Osteocyte (in vitro differentiated cells): ENCODE measurements around the gene RGS5. TPM values are rescaled to one million over a fixed set of nuclear protein-coding genes. Genes with fewer than 3 reads are reported as not detected.

ENCODE experiments used
- DNase-seq: peaks from one replicate; pipeline ENCODE4 v3.0.0; 2021; ENCODE audit warnings: mixed read lengths; ENCODE audit not compliant: unreplicated experiment; ENCODE audit errors: extremely low spot score
- H3K27ac Mint-ChIP-seq: one replicate; pipeline ENCODE4 v1.8.0; 2021; ENCODE audit warnings: mild to moderate bottlenecking, mixed read lengths; ENCODE audit not compliant: unreplicated experiment
- H3K27me3 Mint-ChIP-seq: one replicate; pipeline ENCODE4 v1.8.0; 2021; ENCODE audit warnings: mixed read lengths; ENCODE audit not compliant: unreplicated experiment
- H3K36me3 Mint-ChIP-seq: one replicate; pipeline ENCODE4 v1.8.0; 2021; ENCODE audit warnings: mixed read lengths; ENCODE audit not compliant: unreplicated experiment
- H3K4me1 Mint-ChIP-seq: one replicate; pipeline ENCODE4 v1.8.0; 2021; ENCODE audit warnings: mixed read lengths; ENCODE audit not compliant: unreplicated experiment
- H3K4me3 Mint-ChIP-seq: one replicate; pipeline ENCODE4 v1.8.0; 2021; ENCODE audit warnings: mild to moderate bottlenecking, moderate library complexity, mixed read lengths; ENCODE audit not compliant: unreplicated experiment
- H3K9me3 Mint-ChIP-seq: one replicate; pipeline ENCODE4 v1.8.0; 2021; ENCODE audit warnings: mixed read lengths; ENCODE audit not compliant: unreplicated experiment
- total RNA-seq: library from RNA; stranded (reverse); gene quantifications from 2 replicates; pipeline ENCODE4 v1.2.1, GENCODE V29; 2021
- TF ChIP-seq, protein P1 (sequence below): fragments of 200-600 bp; sonication (generic); IDR thresholded peaks from 2 replicates; pipeline ENCODE4 v1.5.0; 2021; ENCODE audit warnings: antibody characterized with exemption, mild to moderate bottlenecking, moderate library complexity

Gene RGS5
- total RNA-seq, 1 donor from 2014 or later, result 187 TPM

DNA sequence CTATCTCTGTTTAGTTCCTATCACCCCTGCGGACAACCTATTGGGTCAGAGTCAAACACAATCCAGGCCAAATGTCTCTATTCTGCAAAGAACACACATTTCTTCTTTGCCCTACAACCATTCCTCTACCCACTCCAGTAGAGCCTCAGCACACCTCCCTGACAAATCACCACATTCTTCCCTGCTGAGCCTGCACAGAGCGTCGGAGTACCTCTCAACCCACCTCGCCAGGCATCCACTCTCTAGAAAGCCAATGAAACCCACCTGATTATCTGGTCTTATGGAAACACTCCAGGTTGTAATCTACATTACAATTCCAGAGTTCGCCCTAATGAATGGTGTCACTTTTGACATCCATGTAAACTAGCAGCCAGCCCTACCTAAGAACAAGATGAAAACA lies 47.1 kb downstream of the RGS5 start:
- DNase-seq, result no peak
- peaks cover 38% of the 10 kb centered on the region for H3K36me3 Mint-ChIP-seq
- no peak overlapping the region for H3K4me3 Mint-ChIP-seq
- H3K4me1 Mint-ChIP-seq, result peaks cover 9% of the 10 kb centered on the region
- TF ChIP-seq, protein P1, sequence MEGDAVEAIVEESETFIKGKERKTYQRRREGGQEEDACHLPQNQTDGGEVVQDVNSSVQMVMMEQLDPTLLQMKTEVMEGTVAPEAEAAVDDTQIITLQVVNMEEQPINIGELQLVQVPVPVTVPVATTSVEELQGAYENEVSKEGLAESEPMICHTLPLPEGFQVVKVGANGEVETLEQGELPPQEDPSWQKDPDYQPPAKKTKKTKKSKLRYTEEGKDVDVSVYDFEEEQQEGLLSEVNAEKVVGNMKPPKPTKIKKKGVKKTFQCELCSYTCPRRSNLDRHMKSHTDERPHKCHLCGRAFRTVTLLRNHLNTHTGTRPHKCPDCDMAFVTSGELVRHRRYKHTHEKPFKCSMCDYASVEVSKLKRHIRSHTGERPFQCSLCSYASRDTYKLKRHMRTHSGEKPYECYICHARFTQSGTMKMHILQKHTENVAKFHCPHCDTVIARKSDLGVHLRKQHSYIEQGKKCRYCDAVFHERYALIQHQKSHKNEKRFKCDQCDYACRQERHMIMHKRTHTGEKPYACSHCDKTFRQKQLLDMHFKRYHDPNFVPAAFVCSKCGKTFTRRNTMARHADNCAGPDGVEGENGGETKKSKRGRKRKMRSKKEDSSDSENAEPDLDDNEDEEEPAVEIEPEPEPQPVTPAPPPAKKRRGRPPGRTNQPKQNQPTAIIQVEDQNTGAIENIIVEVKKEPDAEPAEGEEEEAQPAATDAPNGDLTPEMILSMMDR, result no peak
- no peak overlapping the region for H3K27ac Mint-ChIP-seq
- H3K27me3 Mint-ChIP-seq, result no peaks in the 10 kb centered on the region
- peaks cover 3% of the 10 kb centered on the region for H3K9me3 Mint-ChIP-seq

DNA sequence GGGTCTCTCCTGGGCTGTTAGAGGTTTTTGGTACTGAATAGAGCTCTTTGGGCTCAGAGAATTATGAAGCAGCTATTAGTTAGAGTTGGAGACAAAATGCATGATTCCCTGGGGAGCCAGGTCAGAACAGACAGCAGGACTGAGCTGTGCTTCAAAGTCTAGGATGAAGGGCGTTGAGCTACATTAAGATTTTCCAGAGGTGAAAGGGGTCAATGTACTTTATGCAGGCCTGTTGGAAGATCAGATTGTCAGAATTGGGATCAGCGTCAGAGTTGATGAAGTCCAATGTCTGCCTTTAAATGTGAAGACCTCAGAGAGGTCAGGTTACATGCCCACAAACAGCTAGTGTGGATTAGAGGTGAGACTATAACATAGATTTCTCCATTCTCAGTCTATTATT lies 53.8 kb downstream of the RGS5 start:
- Mint-ChIP-seq H3K4me1 (no peaks in the 10 kb centered on the region), H3K9me3 (no peaks in the 10 kb centered on the region), H3K27ac (no peak overlapping the region), H3K27me3 (no peaks in the 10 kb centered on the region), H3K36me3 (peaks cover 22% of the 10 kb centered on the region), H3K4me3 (no peak overlapping the region)
- no peak for DNase-seq
- TF ChIP-seq, protein P1, result no peak

DNA sequence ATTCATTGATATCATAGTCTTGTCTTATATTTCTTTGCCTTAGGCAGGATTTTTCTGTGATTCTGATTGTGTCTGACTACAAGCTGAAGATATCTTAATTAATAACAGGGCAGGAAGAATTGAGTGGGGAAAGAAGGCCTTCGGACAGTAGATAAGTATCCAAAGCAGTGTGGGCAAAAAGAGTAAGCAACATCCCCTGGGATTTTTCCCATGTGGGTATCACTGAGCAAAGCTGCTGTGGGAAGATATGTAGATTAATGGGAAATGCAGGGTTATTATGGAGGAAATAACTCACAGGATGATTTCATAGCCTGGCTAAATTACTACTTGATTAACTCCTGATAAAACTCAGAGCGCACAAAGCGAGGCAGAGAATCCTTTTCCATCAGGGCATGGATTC lies 55.7 kb downstream of the RGS5 start:
- H3K36me3 Mint-ChIP-seq, result peaks cover 23% of the 10 kb centered on the region
- H3K4me1 Mint-ChIP-seq, result peaks cover 8% of the 10 kb centered on the region
- TF ChIP-seq, protein P1, result no peak
- no peak overlapping the region for H3K27ac Mint-ChIP-seq
- H3K27me3 Mint-ChIP-seq, result no peaks in the 10 kb centered on the region
- DNase-seq, result no peak
- no peaks in the 10 kb centered on the region for H3K9me3 Mint-ChIP-seq
- no peak overlapping the region for H3K4me3 Mint-ChIP-seq

DNA sequence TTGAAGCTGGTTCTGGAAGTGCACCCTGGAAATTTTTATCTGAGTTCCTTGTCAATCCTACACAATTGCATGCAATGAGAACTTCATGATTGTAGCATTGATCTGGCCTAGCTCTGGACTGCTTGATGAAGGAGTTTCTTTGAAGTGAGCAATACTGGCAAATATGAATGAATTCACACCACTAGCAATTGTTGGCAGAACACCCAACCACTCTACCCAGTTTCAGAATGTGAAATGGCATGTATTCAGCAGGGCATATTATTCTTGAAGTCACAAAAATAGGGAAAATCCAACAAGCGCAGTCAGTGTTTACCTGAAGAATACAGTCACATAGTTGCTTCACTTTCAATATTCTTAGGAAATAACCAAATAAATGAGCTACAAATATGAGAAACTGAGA lies 57.3 kb downstream of the RGS5 start:
- peaks cover 10% of the 10 kb centered on the region for H3K4me1 Mint-ChIP-seq
- H3K27ac Mint-ChIP-seq, result no peak overlapping the region
- H3K27me3 Mint-ChIP-seq, result no peaks in the 10 kb centered on the region
- H3K4me3 Mint-ChIP-seq, result no peak overlapping the region
- no peak for DNase-seq
- TF ChIP-seq, protein P1, result no peak
- no peaks in the 10 kb centered on the region for H3K9me3 Mint-ChIP-seq
- peaks cover 14% of the 10 kb centered on the region for H3K36me3 Mint-ChIP-seq

DNA sequence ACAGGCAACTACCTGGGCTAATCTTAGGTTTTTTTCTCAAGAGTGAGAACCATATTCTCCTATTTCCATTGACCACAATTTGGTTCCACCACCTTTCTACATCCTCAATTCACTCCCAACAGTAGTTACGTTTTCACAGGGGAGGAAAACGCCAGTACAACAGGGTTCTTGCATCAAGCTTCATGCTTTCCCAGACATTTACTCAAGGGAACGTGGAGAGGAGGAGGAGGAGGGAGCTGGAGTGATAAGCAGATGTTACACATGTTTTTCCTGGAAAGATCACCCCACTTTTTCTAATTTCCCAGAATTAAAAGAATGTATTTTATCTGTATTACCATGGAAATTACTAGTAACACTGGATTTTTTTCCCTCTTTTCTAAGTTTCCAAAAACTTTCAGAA lies 58.3 kb downstream of the RGS5 start:
- peaks cover 10% of the 10 kb centered on the region for H3K4me1 Mint-ChIP-seq
- TF ChIP-seq, protein P1, result no peak
- H3K4me3 Mint-ChIP-seq, result no peak overlapping the region
- H3K27me3 Mint-ChIP-seq, result no peaks in the 10 kb centered on the region
- peaks cover 14% of the 10 kb centered on the region for H3K36me3 Mint-ChIP-seq
- no peak overlapping the region for H3K27ac Mint-ChIP-seq
- no peaks in the 10 kb centered on the region for H3K9me3 Mint-ChIP-seq
- no peak for DNase-seq
